GM18526 (cell line): Measurements from ENCODE around the gene TBRG4.

Experiments
- POLR2A ChIP-seq: IDR thresholded peaks from 3 replicates; pipeline ENCODE4 v1.6.1; 2011; ENCODE audit not compliant: insufficient read length; ENCODE audit errors: extremely low read depth

Gene TBRG4

GRCh38 chr7:45053401-45053800 is 58.1 kb downstream of the TBRG4 start:
- no peak for TF ChIP-seq POLR2A

GRCh38 chr7:45052011-45052410 is 59.5 kb downstream of the TBRG4 start:
- no peak for TF ChIP-seq POLR2A

GRCh38 chr7:45050198-45050597 is 61.3 kb downstream of the TBRG4 start:
- no peak for TF ChIP-seq POLR2A
